GM12878 (cell line): ENCODE results near the gene ATP5F1D. TPM values are rescaled to one million over a fixed set of nuclear protein-coding genes. Genes with fewer than 3 reads are reported as not detected.

Experiments
- ATF7 ChIP-seq: fragments of 450-650 bp; IDR thresholded peaks from 2 replicates; pipeline ENCODE4 v1.6.1; 2016; ENCODE audit warnings: low read depth, mild to moderate bottlenecking
- CHD4 ChIP-seq: fragments of 200-600 bp; sonication (generic); IDR thresholded peaks from 2 replicates; pipeline ENCODE4 v1.6.1; 2016; ENCODE audit warnings: mild to moderate bottlenecking
- DPF2 ChIP-seq: fragments of 450-650 bp; IDR thresholded peaks from 2 replicates; pipeline ENCODE4 v1.6.1; 2017; ENCODE audit warnings: mild to moderate bottlenecking
- EGR1 ChIP-seq, 2 experiments: IDR thresholded peaks; 1 replicate in 1 of 2; 2 replicates in 1 of 2; pipeline ENCODE4 v1.6.1; 2011 to 2012; ENCODE audit warnings: low read depth in 2 of 2, low read length in 2 of 2, borderline replicate concordance in 1 of 2, mild to moderate bottlenecking in 1 of 2, moderate library complexity in 1 of 2
- FOXK2 ChIP-seq: fragments of 450-650 bp; IDR thresholded peaks from 2 replicates; pipeline ENCODE4 v1.6.1; 2017; ENCODE audit warnings: mild to moderate bottlenecking, moderate library complexity
- FOXM1 ChIP-seq: IDR thresholded peaks from 2 replicates; pipeline ENCODE4 v1.6.1; 2012; ENCODE audit warnings: low read depth, mild to moderate bottlenecking, inconsistent platforms, low read length, moderate library complexity
- JUND ChIP-seq: IDR thresholded peaks from 2 replicates; pipeline ENCODE4 v1.6.1; 2012; ENCODE audit warnings: low read depth, mild to moderate bottlenecking, low read length, improper control_type of control experiment, moderate library complexity
- POLR2A ChIP-seq: IDR thresholded peaks from 2 replicates; pipeline ENCODE4 v1.6.1; 2011; ENCODE audit warnings: low read depth, mild to moderate bottlenecking, low read length
- SPI1 ChIP-seq: IDR thresholded peaks from 2 replicates; pipeline ENCODE4 v1.6.1; 2011; ENCODE audit warnings: low read depth, mild to moderate bottlenecking, low read length, moderate library complexity, borderline replicate concordance; ENCODE audit not compliant: insufficient read depth
- TAF1 ChIP-seq: IDR thresholded peaks from 2 replicates; pipeline ENCODE4 v1.6.1; 2011; ENCODE audit warnings: mild to moderate bottlenecking, low read depth, low read length, borderline replicate concordance
- TARDBP ChIP-seq: IDR thresholded peaks from 2 replicates; pipeline ENCODE4 v1.6.1; 2016; ENCODE audit warnings: borderline replicate concordance
- YY1 ChIP-seq: IDR thresholded peaks from 2 replicates; pipeline ENCODE4 v1.6.1; 2011; ENCODE audit warnings: low read depth, mild to moderate bottlenecking, low read length
- ZBED1 ChIP-seq: IDR thresholded peaks from 2 replicates; pipeline ENCODE4 v1.6.1; 2016; ENCODE audit warnings: borderline replicate concordance
- polyA plus RNA-seq, 11 experiments: library from polyadenylated mRNA; depleted of rRNA in 4 of 11; unstranded in 6 of 11; stranded (reverse) in 5 of 11; fragments of >200 nt; fragmentation: Nextera tagmentation in 4 of 11; fragmentation: Illumina TruSeq in 1 of 11; extraction: Ambion mirVana in 4 of 11; extraction: Trizol in 1 of 11; gene quantifications; 1 replicate in 1 of 11; 2 replicates in 10 of 11; pipeline versions ENCODE4 v1.2.1 to v1.2.3, GENCODE V29; 2011 to 2016; ENCODE audit warnings: inconsistent platforms in 2 of 11, missing spikeins in 2 of 11, low read depth in 1 of 11
- total RNA-seq, 4 experiments: library from RNA; depleted of rRNA in 3 of 4; stranded (reverse); fragments of >200 nt in 3 of 4; fragmentation: Illumina TruSeq in 1 of 4; extraction: Trizol in 1 of 4; gene quantifications; 2 replicates each; pipeline versions ENCODE4 v1.2.1 to v1.2.3, GENCODE V29; 2013 to 2021
- TF ChIP-seq, protein P1 (sequence below): fragments of 450-650 bp; IDR thresholded peaks from 2 replicates; pipeline ENCODE4 v1.6.1; 2017; ENCODE audit warnings: mild to moderate bottlenecking
- TF ChIP-seq, protein P2 (sequence below): fragments of 450-650 bp; IDR thresholded peaks from 2 replicates; pipeline ENCODE4 v1.6.1; 2018; ENCODE audit warnings: mild to moderate bottlenecking, low read depth, moderate library complexity; ENCODE audit not compliant: partially characterized antibody
- TF ChIP-seq, protein P3 (sequence below): IDR thresholded peaks from 2 replicates; pipeline ENCODE4 v1.6.1; 2011; ENCODE audit warnings: mild to moderate bottlenecking, low read depth, low read length, moderate library complexity; ENCODE audit not compliant: insufficient replicate concordance
- TF ChIP-seq, protein P4 (sequence below): fragments of 450-650 bp; formaldehyde crosslinking; IDR thresholded peaks from 2 replicates; pipeline ENCODE4 v1.4.0; 2022; ENCODE audit warnings: mild to moderate bottlenecking, moderate library complexity
- TF ChIP-seq, protein P5 (sequence below): IDR thresholded peaks from 2 replicates; pipeline ENCODE4 v1.6.1; 2011; ENCODE audit warnings: low read depth, mild to moderate bottlenecking, low read length, moderate library complexity, borderline replicate concordance; ENCODE audit errors: extremely low read depth
- TF ChIP-seq, protein P6 (sequence below): IDR thresholded peaks from 2 replicates; pipeline ENCODE4 v1.6.1; 2012; ENCODE audit warnings: low read depth, low read length, improper control_type of control experiment

The ATP5F1D gene
- total and polyA plus RNA-seq, 10 of the 15 experiments (the other 5 are each of a cell fraction or from before 2014, with no cell fraction given): 7.2 to 357 (median 49.5) TPM

DNA sequence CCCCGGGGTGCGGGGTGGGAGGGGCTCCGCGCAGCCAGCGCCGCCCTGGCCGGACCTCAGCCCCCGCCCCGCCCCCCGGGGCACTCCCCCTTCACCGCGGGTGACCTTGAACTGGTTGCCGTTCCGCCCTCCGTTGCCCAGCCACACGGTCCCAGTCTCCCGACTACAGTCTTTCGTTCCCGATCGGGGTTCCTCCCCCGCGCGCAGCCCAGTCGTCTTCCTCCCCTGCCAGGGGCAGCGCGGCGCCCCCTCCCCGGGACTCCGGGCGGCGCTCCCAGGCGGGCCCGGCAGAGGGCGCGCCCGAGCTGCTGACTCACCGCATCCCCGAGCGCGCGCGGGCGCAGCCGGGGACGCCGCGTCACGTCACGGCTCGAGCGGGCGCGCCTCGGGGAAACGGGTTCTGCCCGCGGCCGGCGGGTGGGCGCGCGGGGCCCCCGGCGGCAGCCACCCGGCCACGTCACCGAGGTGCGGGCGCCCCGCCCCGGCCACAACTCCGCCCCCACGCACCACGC, 7.3 kb downstream of the ATP5F1D start (continued):
- TF ChIP-seq, protein P1, sequence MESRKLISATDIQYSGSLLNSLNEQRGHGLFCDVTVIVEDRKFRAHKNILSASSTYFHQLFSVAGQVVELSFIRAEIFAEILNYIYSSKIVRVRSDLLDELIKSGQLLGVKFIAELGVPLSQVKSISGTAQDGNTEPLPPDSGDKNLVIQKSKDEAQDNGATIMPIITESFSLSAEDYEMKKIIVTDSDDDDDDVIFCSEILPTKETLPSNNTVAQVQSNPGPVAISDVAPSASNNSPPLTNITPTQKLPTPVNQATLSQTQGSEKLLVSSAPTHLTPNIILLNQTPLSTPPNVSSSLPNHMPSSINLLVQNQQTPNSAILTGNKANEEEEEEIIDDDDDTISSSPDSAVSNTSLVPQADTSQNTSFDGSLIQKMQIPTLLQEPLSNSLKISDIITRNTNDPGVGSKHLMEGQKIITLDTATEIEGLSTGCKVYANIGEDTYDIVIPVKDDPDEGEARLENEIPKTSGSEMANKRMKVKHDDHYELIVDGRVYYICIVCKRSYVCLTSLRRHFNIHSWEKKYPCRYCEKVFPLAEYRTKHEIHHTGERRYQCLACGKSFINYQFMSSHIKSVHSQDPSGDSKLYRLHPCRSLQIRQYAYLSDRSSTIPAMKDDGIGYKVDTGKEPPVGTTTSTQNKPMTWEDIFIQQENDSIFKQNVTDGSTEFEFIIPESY: no peak
- TF ChIP-seq FOXK2: no peak
- TF ChIP-seq ATF7: no peak
- no peak for TF ChIP-seq CHD4
- TF ChIP-seq EGR1 (IDR thresholded peaks at IDR 0.05; ENCODE audit: borderline replicate concordance in 1 of 2, low read depth in 2 of 2, low read length in 2 of 2): 0 out of 3 replicates have a peak, but pooled peaks of 1 of the 2 experiments have one; percentile 26
- TF ChIP-seq, protein P2, sequence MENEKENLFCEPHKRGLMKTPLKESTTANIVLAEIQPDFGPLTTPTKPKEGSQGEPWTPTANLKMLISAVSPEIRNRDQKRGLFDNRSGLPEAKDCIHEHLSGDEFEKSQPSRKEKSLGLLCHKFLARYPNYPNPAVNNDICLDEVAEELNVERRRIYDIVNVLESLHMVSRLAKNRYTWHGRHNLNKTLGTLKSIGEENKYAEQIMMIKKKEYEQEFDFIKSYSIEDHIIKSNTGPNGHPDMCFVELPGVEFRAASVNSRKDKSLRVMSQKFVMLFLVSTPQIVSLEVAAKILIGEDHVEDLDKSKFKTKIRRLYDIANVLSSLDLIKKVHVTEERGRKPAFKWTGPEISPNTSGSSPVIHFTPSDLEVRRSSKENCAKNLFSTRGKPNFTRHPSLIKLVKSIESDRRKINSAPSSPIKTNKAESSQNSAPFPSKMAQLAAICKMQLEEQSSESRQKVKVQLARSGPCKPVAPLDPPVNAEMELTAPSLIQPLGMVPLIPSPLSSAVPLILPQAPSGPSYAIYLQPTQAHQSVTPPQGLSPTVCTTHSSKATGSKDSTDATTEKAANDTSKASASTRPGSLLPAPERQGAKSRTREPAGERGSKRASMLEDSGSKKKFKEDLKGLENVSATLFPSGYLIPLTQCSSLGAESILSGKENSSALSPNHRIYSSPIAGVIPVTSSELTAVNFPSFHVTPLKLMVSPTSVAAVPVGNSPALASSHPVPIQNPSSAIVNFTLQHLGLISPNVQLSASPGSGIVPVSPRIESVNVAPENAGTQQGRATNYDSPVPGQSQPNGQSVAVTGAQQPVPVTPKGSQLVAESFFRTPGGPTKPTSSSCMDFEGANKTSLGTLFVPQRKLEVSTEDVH: no peak
- TF ChIP-seq SPI1: no peak
- TF ChIP-seq FOXM1: no peak
- TF ChIP-seq POLR2A: peak; percentile 5; the same call in 1 of the 2 replicates
- TF ChIP-seq, protein P3, sequence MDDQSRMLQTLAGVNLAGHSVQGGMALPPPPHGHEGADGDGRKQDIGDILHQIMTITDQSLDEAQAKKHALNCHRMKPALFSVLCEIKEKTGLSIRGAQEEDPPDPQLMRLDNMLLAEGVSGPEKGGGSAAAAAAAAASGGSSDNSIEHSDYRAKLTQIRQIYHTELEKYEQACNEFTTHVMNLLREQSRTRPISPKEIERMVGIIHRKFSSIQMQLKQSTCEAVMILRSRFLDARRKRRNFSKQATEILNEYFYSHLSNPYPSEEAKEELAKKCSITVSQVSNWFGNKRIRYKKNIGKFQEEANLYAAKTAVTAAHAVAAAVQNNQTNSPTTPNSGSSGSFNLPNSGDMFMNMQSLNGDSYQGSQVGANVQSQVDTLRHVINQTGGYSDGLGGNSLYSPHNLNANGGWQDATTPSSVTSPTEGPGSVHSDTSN: no peak
- TF ChIP-seq DPF2: peak; percentile 75
- TF ChIP-seq YY1: no peak
- no peak for TF ChIP-seq TARDBP
- TF ChIP-seq, protein P4, sequence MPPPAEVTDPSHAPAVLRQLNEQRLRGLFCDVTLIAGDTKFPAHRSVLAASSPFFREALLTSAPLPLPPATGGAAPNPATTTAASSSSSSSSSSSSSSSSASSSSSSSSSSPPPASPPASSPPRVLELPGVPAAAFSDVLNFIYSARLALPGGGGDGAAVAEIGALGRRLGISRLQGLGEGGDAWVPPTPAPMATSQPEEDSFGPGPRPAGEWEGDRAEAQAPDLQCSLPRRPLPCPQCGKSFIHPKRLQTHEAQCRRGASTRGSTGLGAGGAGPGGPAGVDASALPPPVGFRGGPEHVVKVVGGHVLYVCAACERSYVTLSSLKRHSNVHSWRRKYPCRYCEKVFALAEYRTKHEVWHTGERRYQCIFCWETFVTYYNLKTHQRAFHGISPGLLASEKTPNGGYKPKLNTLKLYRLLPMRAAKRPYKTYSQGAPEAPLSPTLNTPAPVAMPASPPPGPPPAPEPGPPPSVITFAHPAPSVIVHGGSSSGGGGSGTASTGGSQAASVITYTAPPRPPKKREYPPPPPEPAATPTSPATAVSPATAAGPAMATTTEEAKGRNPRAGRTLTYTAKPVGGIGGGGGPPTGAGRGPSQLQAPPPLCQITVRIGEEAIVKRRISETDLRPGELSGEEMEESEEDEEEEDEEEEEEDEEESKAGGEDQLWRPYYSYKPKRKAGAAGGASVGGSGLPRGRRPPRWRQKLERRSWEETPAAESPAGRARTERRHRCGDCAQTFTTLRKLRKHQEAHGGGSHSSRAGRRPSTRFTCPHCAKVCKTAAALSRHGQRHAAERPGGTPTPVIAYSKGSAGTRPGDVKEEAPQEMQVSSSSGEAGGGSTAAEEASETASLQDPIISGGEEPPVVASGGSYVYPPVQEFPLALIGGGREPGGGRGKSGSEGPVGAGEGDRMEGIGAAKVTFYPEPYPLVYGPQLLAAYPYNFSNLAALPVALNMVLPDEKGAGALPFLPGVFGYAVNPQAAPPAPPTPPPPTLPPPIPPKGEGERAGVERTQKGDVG (CRISPR knock-in tag): no peak
- no peak for TF ChIP-seq TAF1
- TF ChIP-seq ZBED1: no peak
- TF ChIP-seq JUND: no peak
- TF ChIP-seq, protein P5, sequence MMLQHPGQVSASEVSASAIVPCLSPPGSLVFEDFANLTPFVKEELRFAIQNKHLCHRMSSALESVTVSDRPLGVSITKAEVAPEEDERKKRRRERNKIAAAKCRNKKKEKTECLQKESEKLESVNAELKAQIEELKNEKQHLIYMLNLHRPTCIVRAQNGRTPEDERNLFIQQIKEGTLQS: no peak
- TF ChIP-seq, protein P6, sequence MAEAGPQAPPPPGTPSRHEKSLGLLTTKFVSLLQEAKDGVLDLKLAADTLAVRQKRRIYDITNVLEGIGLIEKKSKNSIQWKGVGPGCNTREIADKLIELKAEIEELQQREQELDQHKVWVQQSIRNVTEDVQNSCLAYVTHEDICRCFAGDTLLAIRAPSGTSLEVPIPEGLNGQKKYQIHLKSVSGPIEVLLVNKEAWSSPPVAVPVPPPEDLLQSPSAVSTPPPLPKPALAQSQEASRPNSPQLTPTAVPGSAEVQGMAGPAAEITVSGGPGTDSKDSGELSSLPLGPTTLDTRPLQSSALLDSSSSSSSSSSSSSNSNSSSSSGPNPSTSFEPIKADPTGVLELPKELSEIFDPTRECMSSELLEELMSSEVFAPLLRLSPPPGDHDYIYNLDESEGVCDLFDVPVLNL: no peak
